HEK293 (cell line): Measurements from ENCODE around the gene SELENOM.
A peak's percentile ranks its signal among the peaks of the same experiment; 100 is the strongest.
"Not testable (repeated sequence)": the region's sequence is repeated elsewhere in the genome, so short reads cannot be mapped to it uniquely, and the experiment has no call there.

Source experiments
- CTCF ChIA-PET: fragments of 350-600 bp; formaldehyde crosslinking; extraction: SDS; loops from one replicate; lab custom pipeline; 2021; ENCODE audit warnings: antibody characterized with exemption; lab: Yijun Ruan, JAX
- POLR2A ChIA-PET: fragments of 300-600 bp; formaldehyde crosslinking; extraction: SDS; loops from one replicate; lab custom pipeline; 2020; ENCODE audit warnings: antibody characterized with exemption, inconsistent platforms; lab: Yijun Ruan, JAX
- H3K27ac ChIP-seq: fragments of 200-500 bp; sonication (Bioruptor generic); 2 replicates; pipeline ENCODE4 v1.5.1; 2014; ENCODE audit warnings: low read depth, low read length, control low read depth, inconsistent platforms; ENCODE audit errors: extremely low read depth
- H3K36me3 ChIP-seq, 2 experiments: fragments of 200-500 bp in 1 of 2; sonication (Bioruptor generic) in 1 of 2; 1 replicate in 1 of 2; 2 replicates in 1 of 2; pipeline ENCODE4 v1.5.1; 2014 to 2017; ENCODE audit warnings: inconsistent platforms in 2 of 2, low read length in 2 of 2; ENCODE audit not compliant: control insufficient read depth in 2 of 2, insufficient read depth in 1 of 2
- H3K4me1 ChIP-seq: fragments of 200-500 bp; sonication (Bioruptor generic); 2 replicates; pipeline ENCODE4 v1.5.1; 2014; ENCODE audit warnings: mild to moderate bottlenecking, low read length, inconsistent platforms; ENCODE audit not compliant: control insufficient read depth, insufficient read depth
- H3K4me3 ChIP-seq: 2 replicates; pipeline ENCODE4 v1.5.1; 2011; ENCODE audit warnings: low read depth, mild to moderate bottlenecking, control low read depth, low read length, moderate library complexity
- H3K9me3 ChIP-seq: fragments of 200-500 bp; sonication (Bioruptor generic); 2 replicates; pipeline ENCODE4 v1.5.1; 2014; ENCODE audit warnings: low read depth, low read length, inconsistent platforms; ENCODE audit not compliant: control insufficient read depth, insufficient read depth
- GLIS2 ChIP-seq: fragments of 450-650 bp; formaldehyde crosslinking; IDR thresholded peaks from 2 replicates; pipeline ENCODE4 v1.5.1; 2016; ENCODE audit warnings: missing biosample characterization, missing genetic modification characterization
- SP7 ChIP-seq: fragments of 450-650 bp; formaldehyde crosslinking; IDR thresholded peaks from 2 replicates; pipeline ENCODE4 v1.5.1; 2016; ENCODE audit warnings: missing biosample characterization, missing genetic modification characterization
- ZIC2 ChIP-seq: fragments of 450-650 bp; formaldehyde crosslinking; IDR thresholded peaks from 2 replicates; pipeline ENCODE4 v1.5.1; 2016; ENCODE audit warnings: missing biosample characterization, missing genetic modification characterization
- ZNF112 ChIP-seq: fragments of 450-650 bp; formaldehyde crosslinking; IDR thresholded peaks from 2 replicates; pipeline ENCODE4 v1.5.0; 2017; ENCODE audit warnings: missing biosample characterization, missing genetic modification characterization
- ZNF121 ChIP-seq: fragments of 450-650 bp; formaldehyde crosslinking; IDR thresholded peaks from 2 replicates; pipeline ENCODE4 v1.5.1; 2016; ENCODE audit warnings: missing biosample characterization, missing genetic modification characterization
- ZNF292 ChIP-seq: fragments of 450-650 bp; formaldehyde crosslinking; IDR thresholded peaks from 2 replicates; pipeline ENCODE4 v1.5.1; 2016; ENCODE audit warnings: low read depth, missing biosample characterization, missing genetic modification characterization, borderline replicate concordance
- ZNF433 ChIP-seq: fragments of 450-650 bp; formaldehyde crosslinking; IDR thresholded peaks from 2 replicates; pipeline ENCODE4 v1.5.1; 2016; ENCODE audit warnings: missing biosample characterization, missing genetic modification characterization, low read depth
- ZNF473 ChIP-seq: fragments of 450-650 bp; formaldehyde crosslinking; IDR thresholded peaks from 2 replicates; pipeline ENCODE4 v1.5.1; 2017; ENCODE audit warnings: missing biosample characterization, missing genetic modification characterization
- ZNF513 ChIP-seq: fragments of 450-650 bp; IDR thresholded peaks from 2 replicates; pipeline ENCODE4 v1.5.1; 2018; ENCODE audit warnings: missing biosample characterization, missing genetic modification characterization
- ZNF518A ChIP-seq: fragments of 450-650 bp; formaldehyde crosslinking; conservative IDR thresholded peaks from 2 replicates; pipeline ENCODE4 v1.5.1; 2016; ENCODE audit warnings: low read depth, missing biosample characterization, missing genetic modification characterization
- ZNF544 ChIP-seq: fragments of 450-650 bp; formaldehyde crosslinking; IDR thresholded peaks from 2 replicates; pipeline ENCODE4 v1.5.0; 2017; ENCODE audit warnings: missing biosample characterization, missing genetic modification characterization
- ZNF76 ChIP-seq: fragments of 450-650 bp; formaldehyde crosslinking; IDR thresholded peaks from 2 replicates; pipeline ENCODE4; 2016; ENCODE audit warnings: low read depth, missing biosample characterization, missing genetic modification characterization, borderline replicate concordance
- ZNF791 ChIP-seq: fragments of 450-650 bp; formaldehyde crosslinking; IDR thresholded peaks from 2 replicates; pipeline ENCODE4 v1.5.1; 2016; ENCODE audit warnings: missing biosample characterization, missing genetic modification characterization

SELENOM gene

GRCh38 chr22:31119026-31119717 is 11.8 kb upstream of the SELENOM start:
- Histone ChIP-seq H3K4me1 (0 out of 2 replicates have a peak, but pooled peaks cover 2% of the 10 kb centered on the region), H3K4me3 (no peak overlapping the region), H3K9me3 (no peaks in the 10 kb centered on the region), H3K36me3 (no peaks in the 10 kb centered on the region), H3K27ac (no peak overlapping the region)
- POLR2A ChIA-PET = interaction anchor here (0.6 kb wide), 1 partner anchor 17 kb away, joined by 3 read pairs; no protein-coding TSS in a partner anchor
- CTCF ChIA-PET = interaction anchor here (0.7 to 1.3 kb wide), 4 partner anchors 11 to 199 kb away, joined by 3 to 9 read pairs (median 4); partner anchors contain the start of gene SELENOM
- TF ChIP-seq ZNF292 (tag by site-specific recombination) (no peak), ZNF791 (tag by site-specific recombination) (no peak), ZNF121 (no peak), GLIS2 (no peak), ZNF518A (tag by site-specific recombination) (no peak), SP7 (tag by site-specific recombination) (no peak), ZNF433 (tag by site-specific recombination) (no peak), ZNF76 (tag by site-specific recombination) (no peak), ZNF112 (no peak), ZNF544 (tag by site-specific recombination) (no peak), ZNF473 (tag by site-specific recombination) (no peak)
- TF ChIP-seq, all 188 proteins: peak for 0

GRCh38 chr22:31118046-31118820 is 10.9 kb upstream of the SELENOM start:
- no peaks in the 10 kb centered on the region for H3K9me3 ChIP-seq
- no peak for TF ChIP-seq ZNF513 (tag by site-specific recombination)
- 0 out of 2 replicates have a peak, but pooled peaks have one; percentile 6 for TF ChIP-seq ZIC2 (tag by site-specific recombination)
- 0 out of 2 replicates have a peak, but pooled peaks cover 2% of the 10 kb centered on the region for H3K4me1 ChIP-seq
- CTCF ChIA-PET = interaction anchor here (1.0 to 3.1 kb wide), 3 partner anchors 11 to 30 kb away, joined by 4 to 9 read pairs (median 8); partner anchors contain the start of gene SELENOM
- H3K36me3 ChIP-seq = no peaks in the 10 kb centered on the region
- H3K27ac ChIP-seq = no peak overlapping the region
- POLR2A ChIA-PET = interaction anchor here (0.6 kb wide), 1 partner anchor 16 kb away, joined by 3 read pairs; no protein-coding TSS in a partner anchor
- no peak overlapping the region for H3K4me3 ChIP-seq

- ChIA-PET POLR2A (interaction anchor here (0.7 kb wide), 1 partner anchor 15 kb away, joined by 8 read pairs; no protein-coding TSS in a partner anchor), CTCF (interaction anchor here (0.6 to 0.8 kb wide), 4 partner anchors 18 to 161 kb away, joined by 3 to 5 read pairs (median 3); no protein-coding TSS in a partner anchor)
- not testable (repeated sequence) for H3K4me3 ChIP-seq, H3K27ac ChIP-seq, H3K9me3 ChIP-seq, H3K4me1 ChIP-seq, H3K36me3 ChIP-seq
These were observed 5.3 kb upstream of the SELENOM start for GRCh38 chr22:31112547-31113091.
